ENCODE measurements around the gene RAB24.

DNA sequence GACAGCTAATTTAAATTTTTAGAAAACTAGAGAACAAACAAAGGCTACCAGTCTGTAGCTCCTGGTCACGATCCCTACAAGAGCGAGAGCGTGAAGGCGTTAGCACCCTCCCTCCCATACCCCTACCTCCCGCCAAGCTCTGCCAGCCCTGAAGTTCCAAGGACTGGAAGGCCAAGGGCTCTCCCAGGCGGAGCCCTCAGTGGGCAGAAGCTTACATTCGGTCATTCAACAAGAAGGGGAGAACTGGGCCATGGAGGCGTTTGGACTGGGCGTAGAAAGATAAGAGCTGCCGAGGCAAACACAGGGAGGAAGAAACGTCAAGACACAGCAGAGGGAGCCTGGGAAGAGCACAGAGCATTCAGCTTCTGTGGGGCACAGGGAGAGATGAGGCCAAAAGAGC, 5.2 kb upstream of the RAB24 start:
- TF ChIP-seq POLR2AphosphoS5 (IDR thresholded peaks at IDR 0.05; ENCODE audit: low read depth, low read length) (no peak), SIN3A (IDR thresholded peaks at IDR 0.05; ENCODE audit: borderline replicate concordance, insufficient read depth, low read length) (no peak), TAF1 (IDR thresholded peaks at IDR 0.05; ENCODE audit: borderline replicate concordance, insufficient read depth, low read length) (no peak)
- TF ChIP-seq, protein P1, sequence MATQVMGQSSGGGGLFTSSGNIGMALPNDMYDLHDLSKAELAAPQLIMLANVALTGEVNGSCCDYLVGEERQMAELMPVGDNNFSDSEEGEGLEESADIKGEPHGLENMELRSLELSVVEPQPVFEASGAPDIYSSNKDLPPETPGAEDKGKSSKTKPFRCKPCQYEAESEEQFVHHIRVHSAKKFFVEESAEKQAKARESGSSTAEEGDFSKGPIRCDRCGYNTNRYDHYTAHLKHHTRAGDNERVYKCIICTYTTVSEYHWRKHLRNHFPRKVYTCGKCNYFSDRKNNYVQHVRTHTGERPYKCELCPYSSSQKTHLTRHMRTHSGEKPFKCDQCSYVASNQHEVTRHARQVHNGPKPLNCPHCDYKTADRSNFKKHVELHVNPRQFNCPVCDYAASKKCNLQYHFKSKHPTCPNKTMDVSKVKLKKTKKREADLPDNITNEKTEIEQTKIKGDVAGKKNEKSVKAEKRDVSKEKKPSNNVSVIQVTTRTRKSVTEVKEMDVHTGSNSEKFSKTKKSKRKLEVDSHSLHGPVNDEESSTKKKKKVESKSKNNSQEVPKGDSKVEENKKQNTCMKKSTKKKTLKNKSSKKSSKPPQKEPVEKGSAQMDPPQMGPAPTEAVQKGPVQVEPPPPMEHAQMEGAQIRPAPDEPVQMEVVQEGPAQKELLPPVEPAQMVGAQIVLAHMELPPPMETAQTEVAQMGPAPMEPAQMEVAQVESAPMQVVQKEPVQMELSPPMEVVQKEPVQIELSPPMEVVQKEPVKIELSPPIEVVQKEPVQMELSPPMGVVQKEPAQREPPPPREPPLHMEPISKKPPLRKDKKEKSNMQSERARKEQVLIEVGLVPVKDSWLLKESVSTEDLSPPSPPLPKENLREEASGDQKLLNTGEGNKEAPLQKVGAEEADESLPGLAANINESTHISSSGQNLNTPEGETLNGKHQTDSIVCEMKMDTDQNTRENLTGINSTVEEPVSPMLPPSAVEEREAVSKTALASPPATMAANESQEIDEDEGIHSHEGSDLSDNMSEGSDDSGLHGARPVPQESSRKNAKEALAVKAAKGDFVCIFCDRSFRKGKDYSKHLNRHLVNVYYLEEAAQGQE (IDR thresholded peaks at IDR 0.05; ENCODE audit: insufficient read depth in 1 of 2, low read depth in 2 of 2, low read length in 2 of 2): no peak

All from PFSK-1 (cell line).